IMR-90 (cell line): ENCODE measurements around the gene PNMA6E. TPM values are rescaled to one million over a fixed set of nuclear protein-coding genes. Genes with fewer than 3 reads are reported as not detected.

Experiments
- ATAC-seq: fragments of 200-7000 bp; cut with Tn5 transposase; 2 replicates; pipeline ENCODE4 v1.9.1; 2020; ENCODE audit warnings: low read depth, mild to moderate bottlenecking, moderate library complexity
- BruUV-seq: library from RNA; stranded (reverse); fragments of 400-500 nt; replicated peaks from 2 replicates; lab custom pipeline; 2021; lab: Mats Ljungman, UMichigan
- CTCF ChIA-PET: fragments of 300-600 bp; formaldehyde crosslinking; extraction: SDS; loops from one replicate; lab custom pipeline; 2021; ENCODE audit warnings: antibody characterized with exemption; lab: Yijun Ruan, JAX
- POLR2A ChIA-PET: fragments of 300-600 bp; sonication (Branson Sonifier 250); formaldehyde crosslinking; loops from one replicate; lab custom pipeline; 2022; ENCODE audit warnings: antibody characterized with exemption; ENCODE audit not compliant: unreplicated experiment; lab: Charles Lee
- DNase-seq: peaks from one replicate; pipeline ENCODE4 v3.0.0; 2013
- H2AFZ ChIP-seq: replicated peaks from 2 replicates; pipeline ENCODE3; 2013; ENCODE audit warnings: low read length, mild to moderate bottlenecking; ENCODE audit not compliant: poor library complexity
- H2AK5ac ChIP-seq: 2 replicates; pipeline ENCODE4 v1.6.1; 2013; ENCODE audit warnings: low read depth, low read length, inconsistent platforms
- H2AK9ac ChIP-seq: replicated peaks from 2 replicates; pipeline ENCODE3; 2013; ENCODE audit warnings: mild to moderate bottlenecking, low read depth, low read length, moderate library complexity; ENCODE audit not compliant: poor library complexity
- H2BK120ac ChIP-seq: 2 replicates; pipeline ENCODE4 v1.6.1; 2013; ENCODE audit warnings: low read depth, low read length, inconsistent platforms
- H2BK15ac ChIP-seq: 3 replicates; pipeline ENCODE4 v1.6.1; 2013; ENCODE audit warnings: low read depth, low read length, inconsistent platforms
- H2BK20ac ChIP-seq: 2 replicates; pipeline ENCODE4 v1.6.1; 2013; ENCODE audit warnings: low read depth, mild to moderate bottlenecking, inconsistent platforms, low read length, moderate library complexity
- H2BK5ac ChIP-seq: 2 replicates; pipeline ENCODE4 v1.6.1; 2013; ENCODE audit warnings: mild to moderate bottlenecking, low read depth, low read length, inconsistent platforms; ENCODE audit not compliant: poor library complexity, severe bottlenecking
- H3K14ac ChIP-seq: replicated peaks from 2 replicates; pipeline ENCODE4 v1.6.1; 2013; ENCODE audit warnings: low read depth, low read length, inconsistent platforms
- H3K18ac ChIP-seq: 2 replicates; pipeline ENCODE4 v1.6.1; 2013; ENCODE audit warnings: low read depth, low read length, control low read depth
- H3K23ac ChIP-seq: 2 replicates; pipeline ENCODE4 v1.6.1; 2013; ENCODE audit warnings: low read depth, low read length, inconsistent platforms
- H3K27ac ChIP-seq: 2 replicates; pipeline ENCODE4 v1.5.1; 2013; ENCODE audit warnings: mild to moderate bottlenecking, control low read depth, low read length; ENCODE audit not compliant: insufficient read depth
- H3K27me3 ChIP-seq: 2 replicates; pipeline ENCODE4 v1.6.1; 2013; ENCODE audit warnings: low read length; ENCODE audit not compliant: control insufficient read depth, insufficient read depth
- H3K36me3 ChIP-seq: 2 replicates; pipeline ENCODE4 v1.6.1; 2013; ENCODE audit warnings: low read length, mixed read lengths; ENCODE audit not compliant: control insufficient read depth, insufficient read depth
- H3K4ac ChIP-seq: 2 replicates; pipeline ENCODE4 v1.6.1; 2013; ENCODE audit warnings: low read depth, low read length, inconsistent platforms
- H3K4me1 ChIP-seq: 2 replicates; pipeline ENCODE4 v1.6.1; 2013; ENCODE audit warnings: low read length, mixed read lengths; ENCODE audit not compliant: control insufficient read depth, insufficient read depth
- H3K4me2 ChIP-seq: 2 replicates; pipeline ENCODE4 v1.6.1; 2013; ENCODE audit warnings: low read depth, mild to moderate bottlenecking, control low read depth, low read length, moderate library complexity
- H3K4me3 ChIP-seq: 2 replicates; pipeline ENCODE4 v1.5.1; 2013; ENCODE audit warnings: low read depth, mild to moderate bottlenecking, control low read depth, low read length, moderate library complexity; ENCODE audit not compliant: insufficient read depth
- H3K56ac ChIP-seq: 2 replicates; pipeline ENCODE4 v1.6.1; 2013; ENCODE audit warnings: low read length, inconsistent platforms; ENCODE audit not compliant: insufficient read depth; ENCODE audit errors: extremely low read depth
- H3K79me1 ChIP-seq, 2 experiments: 2 replicates each; pipeline ENCODE4 v1.6.1; 2013; ENCODE audit warnings: low read length in 2 of 2, inconsistent platforms in 1 of 2, low read depth in 1 of 2
- H3K9ac ChIP-seq: 2 replicates; pipeline ENCODE4 v1.6.1; 2013; ENCODE audit warnings: low read depth, low read length, control low read depth
- H3K9me1 ChIP-seq: 2 replicates; pipeline ENCODE4 v1.6.1; 2013; ENCODE audit warnings: low read length, inconsistent platforms; ENCODE audit not compliant: insufficient read depth
- H3K9me3 ChIP-seq: 2 replicates; pipeline ENCODE4 v1.6.1; 2013; ENCODE audit warnings: low read length; ENCODE audit not compliant: control insufficient read depth, insufficient read depth
- H4K20me1 ChIP-seq: 2 replicates; pipeline ENCODE4 v1.6.1; 2013; ENCODE audit warnings: low read length, inconsistent platforms; ENCODE audit not compliant: insufficient read depth
- H4K5ac ChIP-seq: 2 replicates; pipeline ENCODE4 v1.6.1; 2013; ENCODE audit warnings: mild to moderate bottlenecking, low read depth, low read length, control low read depth
- H4K8ac ChIP-seq, 2 experiments: 2 replicates each; pipeline ENCODE4 v1.6.1; 2013; ENCODE audit warnings: low read depth in 2 of 2, low read length in 2 of 2, control low read depth in 1 of 2, inconsistent platforms in 1 of 2
- H4K91ac ChIP-seq: 2 replicates; pipeline ENCODE4 v1.6.1; 2013; ENCODE audit warnings: low read depth, low read length, inconsistent platforms; ENCODE audit not compliant: insufficient read depth
- BHLHE40 ChIP-seq: fragments of 150-350 bp; IDR thresholded peaks from 2 replicates; pipeline ENCODE4 v1.6.1; 2016; ENCODE audit warnings: mild to moderate bottlenecking, low read depth, low read length
- CEBPB ChIP-seq: IDR thresholded peaks from 2 replicates; pipeline ENCODE4 v1.6.1; 2012; ENCODE audit warnings: low read depth, low read length, improper control_type of control experiment
- CHD1 ChIP-seq: IDR thresholded peaks from 2 replicates; pipeline ENCODE4 v1.6.1; 2012; ENCODE audit warnings: low read depth, low read length, improper control_type of control experiment
- ELK1 ChIP-seq: fragments of 150-350 bp; IDR thresholded peaks from 2 replicates; pipeline ENCODE4 v1.6.1; 2016; ENCODE audit warnings: low read depth, mild to moderate bottlenecking, low read length, moderate library complexity, borderline replicate concordance
- FOS ChIP-seq: fragments of 150-350 bp; IDR thresholded peaks from 2 replicates; pipeline ENCODE4 v1.6.1; 2016; ENCODE audit warnings: low read depth, low read length
- MAFK ChIP-seq: IDR thresholded peaks from 2 replicates; pipeline ENCODE4 v1.6.1; 2012; ENCODE audit warnings: low read depth, low read length, improper control_type of control experiment
- MAZ ChIP-seq: IDR thresholded peaks from 2 replicates; pipeline ENCODE4 v1.6.1; 2012; ENCODE audit warnings: low read depth, mild to moderate bottlenecking, low read length, improper control_type of control experiment, moderate library complexity, borderline replicate concordance
- MXI1 ChIP-seq: IDR thresholded peaks from 2 replicates; pipeline ENCODE4 v1.6.1; 2012; ENCODE audit warnings: low read depth, mild to moderate bottlenecking, low read length, moderate library complexity, borderline replicate concordance
- NFE2L2 ChIP-seq: fragments of 150-350 bp; IDR thresholded peaks from 2 replicates; pipeline ENCODE4 v1.6.1; 2016; ENCODE audit warnings: low read depth, mild to moderate bottlenecking, low read length
- POLR2A ChIP-seq: IDR thresholded peaks from 2 replicates; pipeline ENCODE4 v1.6.1; 2012; ENCODE audit warnings: mild to moderate bottlenecking, low read depth, low read length
- RAD21 ChIP-seq: IDR thresholded peaks from 2 replicates; pipeline ENCODE4 v1.6.1; 2012; ENCODE audit warnings: low read length, improper control_type of control experiment
- RCOR1 ChIP-seq: IDR thresholded peaks from 2 replicates; pipeline ENCODE4 v1.6.1; 2012; ENCODE audit warnings: mild to moderate bottlenecking, low read length, improper control_type of control experiment; ENCODE audit not compliant: insufficient replicate concordance
- USF2 ChIP-seq: fragments of 150-350 bp; IDR thresholded peaks from 2 replicates; pipeline ENCODE4 v1.6.1; 2017; ENCODE audit warnings: mild to moderate bottlenecking, antibody characterized with exemption, low read length, low read depth
- WGBS, 2 experiments: methylation state at CpG; one replicate each; pipeline versions ENCODE4 v1.1.5 to v1.1.7; 2013; ENCODE audit warnings: missing lambda C conversion rate in 2 of 2; ENCODE audit not compliant: insufficient read length in 1 of 2; ENCODE audit errors: extremely low coverage in 2 of 2; 5-methylcytosine and 5-hydroxymethylcytosine counted together
- dilution Hi-C: fragments of 300-500 bp; cut with HindIII; formaldehyde crosslinking; loops from one replicate; pipeline ENCODE4 v1.14.3; 2018; ENCODE audit warnings: low sequenced_read_pairs; ENCODE audit not compliant: unreplicated experiment
- in situ Hi-C: fragments of 300-500 bp; cut with MboI; formaldehyde crosslinking; loops from 3 replicates; pipeline ENCODE4 v1.14.3; 2019; ENCODE audit warnings: low sequenced_read_pairs, inconsistent platforms, mixed read lengths
- intact Hi-C: fragments of 100-400 bp; cut with micrococcal nuclease; formaldehyde crosslinking; loops from 2 replicates; pipeline ENCODE4 v1.10.0; 2022
- polyA plus RNA-seq, 3 experiments: library from polyadenylated mRNA; depleted of rRNA; stranded (reverse); fragments of >200 nt; gene quantifications; 2 replicates each; pipeline ENCODE4 v1.2.3, GENCODE V29; 2012; ENCODE audit warnings: low replicate concordance in 1 of 3
- total RNA-seq: library from RNA; depleted of rRNA; stranded (reverse); fragments of >200 nt; gene quantifications from 2 replicates; pipeline ENCODE4 v1.2.3, GENCODE V29; 2012

The PNMA6E gene
- total and polyA plus RNA-seq, 2 of the 4 experiments (the other 2 are of a cell fraction) = not detected

GRCh38 chrX:153406903-153407302 is 5.8 kb upstream of the PNMA6E start:
- Histone ChIP-seq H3K4me2 (no peak overlapping the region), H3K36me3 (no peaks in the 10 kb centered on the region), H2AFZ (no peak overlapping the region), H3K4me3 (no peak overlapping the region), H3K9me3 (no peaks in the 10 kb centered on the region; the same call in 1 of the 2 replicates), H4K5ac (no peak overlapping the region), H2AK5ac (no peak overlapping the region), H2BK120ac (no peak overlapping the region), H3K4me1 (no peaks in the 10 kb centered on the region), H4K8ac (no peak overlapping the region), H4K91ac (no peak overlapping the region), H3K9ac (no peak overlapping the region), H3K27me3 (peaks cover 6% of the 10 kb centered on the region; the same call in 1 of the 2 replicates), H2BK15ac (no peak overlapping the region), H3K14ac (no peak overlapping the region), H2BK5ac (no peak overlapping the region), H3K4ac (no peak overlapping the region), H3K56ac (no peak overlapping the region), H2BK20ac (no peak overlapping the region), H3K9me1 (no peaks in the 10 kb centered on the region), H3K18ac (no peak overlapping the region), H4K20me1 (no peaks in the 10 kb centered on the region), H3K27ac (no peak overlapping the region), H3K23ac (no peak overlapping the region), H2AK9ac (no peak overlapping the region), H3K79me1 (no peaks in the 10 kb centered on the region)
- intact Hi-C loops (no loop called here), in situ Hi-C loops (loop anchor here (25.0 kb wide), 1 partner anchor 220 kb away; the partner anchor contains the start of gene MAGEA1), dilution Hi-C loops (no loop called here)
- no peak for DNase-seq
- CTCF ChIA-PET = no interaction called here
- WGBS, 2 experiments = 64% methylated on average over 4 of the region's 7 CpGs; no CpG with 5 or more reads in 1 of the 2 experiments
- POLR2A ChIA-PET = no interaction called here
- no TSS peak for BruUV-seq
- TF ChIP-seq CEBPB (no peak), CHD1 (no peak), RCOR1 (no peak), MXI1 (no peak), MAFK (no peak), NFE2L2 (no peak), RAD21 (no peak), USF2 (no peak), FOS (no peak), ELK1 (no peak), BHLHE40 (no peak), POLR2A (no peak), MAZ (no peak)
- ATAC-seq = no peak
